Measurements from ENCODE around the gene CCDC83. TPM values are rescaled to one million over a fixed set of nuclear protein-coding genes. Genes with fewer than 3 reads are reported as not detected.

The CCDC83 gene
- total and polyA plus RNA-seq, 2 donors (not counting 3 experiments of a cell fraction or from before 2014, with no cell fraction given) = not detected

DNA sequence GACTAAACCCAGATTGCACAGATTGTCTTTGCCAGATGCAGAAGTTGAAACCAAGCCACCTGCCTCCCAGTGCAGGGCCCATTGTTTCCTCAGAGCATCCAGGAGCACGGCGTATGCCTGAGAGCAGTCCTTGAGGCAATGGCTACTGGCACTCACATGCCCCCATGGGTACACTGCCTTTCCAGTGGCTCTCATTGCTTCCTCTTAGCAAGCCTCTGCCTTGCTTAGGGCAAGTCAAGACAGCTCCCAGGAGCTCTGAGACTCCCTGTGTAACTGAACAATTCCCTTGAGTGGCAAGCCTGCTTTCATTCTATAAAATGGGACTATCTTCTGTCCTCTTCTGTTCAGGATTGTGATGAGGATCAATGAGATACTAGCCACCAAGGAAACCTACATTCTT lies 48.3 kb upstream of the CCDC83 start:
- POLR2A ChIA-PET = no interaction called here
- H3K4me3 ChIP-seq (replicated peaks in 1 of 3; ENCODE audit: insufficient read depth in 1 of 3, low read depth in 1 of 3, low read length in 3 of 3) = no peak overlapping the region
- CTCF ChIA-PET = interaction anchor here (1.6 kb wide), 1 partner anchor 122 kb away, joined by 3 read pairs; no protein-coding TSS in a partner anchor
- H3K9ac ChIP-seq (replicated peaks; ENCODE audit: extremely low read depth, insufficient read depth, low read length) = no peak overlapping the region
- TF ChIP-seq EZH2 (IDR thresholded peaks at IDR 0.05; ENCODE audit: borderline replicate concordance, low read depth, low read length, severe bottlenecking) (no peak), JUN (IDR thresholded peaks at IDR 0.05; ENCODE audit: borderline replicate concordance, insufficient read depth, insufficient read length, low read depth) (no peak), MAX (IDR thresholded peaks at IDR 0.05; ENCODE audit: insufficient read depth, insufficient read length) (no peak)
- TF ChIP-seq, protein P1, sequence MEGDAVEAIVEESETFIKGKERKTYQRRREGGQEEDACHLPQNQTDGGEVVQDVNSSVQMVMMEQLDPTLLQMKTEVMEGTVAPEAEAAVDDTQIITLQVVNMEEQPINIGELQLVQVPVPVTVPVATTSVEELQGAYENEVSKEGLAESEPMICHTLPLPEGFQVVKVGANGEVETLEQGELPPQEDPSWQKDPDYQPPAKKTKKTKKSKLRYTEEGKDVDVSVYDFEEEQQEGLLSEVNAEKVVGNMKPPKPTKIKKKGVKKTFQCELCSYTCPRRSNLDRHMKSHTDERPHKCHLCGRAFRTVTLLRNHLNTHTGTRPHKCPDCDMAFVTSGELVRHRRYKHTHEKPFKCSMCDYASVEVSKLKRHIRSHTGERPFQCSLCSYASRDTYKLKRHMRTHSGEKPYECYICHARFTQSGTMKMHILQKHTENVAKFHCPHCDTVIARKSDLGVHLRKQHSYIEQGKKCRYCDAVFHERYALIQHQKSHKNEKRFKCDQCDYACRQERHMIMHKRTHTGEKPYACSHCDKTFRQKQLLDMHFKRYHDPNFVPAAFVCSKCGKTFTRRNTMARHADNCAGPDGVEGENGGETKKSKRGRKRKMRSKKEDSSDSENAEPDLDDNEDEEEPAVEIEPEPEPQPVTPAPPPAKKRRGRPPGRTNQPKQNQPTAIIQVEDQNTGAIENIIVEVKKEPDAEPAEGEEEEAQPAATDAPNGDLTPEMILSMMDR (IDR thresholded peaks at IDR 0.05; ENCODE audit: extremely low read depth in 1 of 2, insufficient read depth in 1 of 2, low read depth in 1 of 2, low read length in 2 of 2) = no peak
- H2AFZ ChIP-seq (ENCODE audit: low read depth, low read length) = no peak overlapping the region
- dilution Hi-C loops (cut with MboI; ENCODE audit: extremely low pct_ligation_motif_present, low sequenced_read_pairs) = no loop called here
- H3K9me1 ChIP-seq (replicated peaks; ENCODE audit: control insufficient read depth, extremely low read depth, insufficient read depth, low read length) = no peaks in the 10 kb centered on the region
- no peak overlapping the region for H3K4me2 ChIP-seq (ENCODE audit: insufficient read depth, low read length)
- DNase-seq (ENCODE audit: low read depth, low spot score) (no peak), FAIRE-seq (peak; percentile 42)
- H3K79me2 ChIP-seq (ENCODE audit: control insufficient read depth, insufficient read depth, low read length) = no peaks in the 10 kb centered on the region
- intact Hi-C loops (cut with micrococcal nuclease) = no loop called here
- no peaks in the 10 kb centered on the region for H3K9me3 ChIP-seq (replicated peaks; ENCODE audit: control insufficient read depth, insufficient read depth, low read length)
- H3K27me3 ChIP-seq (ENCODE audit: control insufficient read depth in 2 of 2, insufficient read depth in 2 of 2, low read length in 2 of 2) = peaks cover 20 to 24% of the 10 kb centered on the region in 2 experiments
- peaks cover 8% of the 10 kb centered on the region for H3K4me1 ChIP-seq (ENCODE audit: control insufficient read depth, extremely low read depth, insufficient read depth, low read length)
- H3K27ac ChIP-seq (ENCODE audit: insufficient read depth, low read depth, low read length) = no peak overlapping the region
- H3K36me3 ChIP-seq (ENCODE audit: control insufficient read depth in 2 of 2, extremely low read depth in 1 of 2, insufficient read depth in 2 of 2, low read length in 2 of 2) = no peaks in the 10 kb centered on the region
- no peaks in the 10 kb centered on the region for H4K20me1 ChIP-seq (replicated peaks; ENCODE audit: control insufficient read depth, extremely low read depth, insufficient read depth, low read length)
- BruUV-seq (replicated peaks) = no TSS peak

DNA sequence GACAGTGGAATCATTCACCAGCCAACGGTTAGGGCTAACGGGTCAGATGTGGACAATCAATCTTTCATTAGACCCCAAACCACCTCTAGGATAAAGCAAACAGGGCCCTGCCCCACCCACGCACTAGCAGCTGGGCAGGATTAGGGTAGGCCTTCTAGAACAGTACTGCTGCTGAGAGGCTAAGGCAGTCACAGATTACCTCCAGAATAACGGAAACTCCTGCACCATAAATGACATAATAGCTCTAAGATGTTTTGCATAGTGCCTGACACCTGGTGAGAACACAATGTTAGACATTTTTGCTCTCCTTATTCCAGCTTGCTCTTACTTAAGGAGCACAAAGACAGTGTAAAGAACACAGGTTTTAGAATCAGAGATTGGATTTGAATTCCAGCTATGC lies 46.0 kb upstream of the CCDC83 start:
- POLR2A ChIA-PET = interaction anchor here (1.0 kb wide), 1 partner anchor 144 kb away, joined by 3 read pairs; the partner anchor contains the start of gene CREBZF
- CTCF ChIA-PET = interaction anchor here (0.6 to 2.1 kb wide), 10 partner anchors 10 to 144 kb away, joined by 3 to 10 read pairs (median 4); partner anchors contain the start of genes CCDC83 and CREBZF
- Histone ChIP-seq H3K4me2 (ENCODE audit: insufficient read depth, low read length) (no peak overlapping the region), H3K9ac (replicated peaks; ENCODE audit: extremely low read depth, insufficient read depth, low read length) (no peak overlapping the region), H3K4me1 (ENCODE audit: control insufficient read depth, extremely low read depth, insufficient read depth, low read length) (peaks cover 8% of the 10 kb centered on the region), H3K27me3 (ENCODE audit: control insufficient read depth in 2 of 2, insufficient read depth in 2 of 2, low read length in 2 of 2) (peaks cover 18 to 24% of the 10 kb centered on the region in 2 experiments), H3K36me3 (ENCODE audit: control insufficient read depth in 2 of 2, extremely low read depth in 1 of 2, insufficient read depth in 2 of 2, low read length in 2 of 2) (no peaks in the 10 kb centered on the region), H3K9me1 (replicated peaks; ENCODE audit: control insufficient read depth, extremely low read depth, insufficient read depth, low read length) (no peaks in the 10 kb centered on the region), H3K4me3 (replicated peaks in 1 of 3; ENCODE audit: insufficient read depth in 1 of 3, low read depth in 1 of 3, low read length in 3 of 3) (no peak overlapping the region), H3K27ac (ENCODE audit: insufficient read depth, low read depth, low read length) (no peak overlapping the region), H4K20me1 (replicated peaks; ENCODE audit: control insufficient read depth, extremely low read depth, insufficient read depth, low read length) (no peaks in the 10 kb centered on the region), H3K9me3 (replicated peaks; ENCODE audit: control insufficient read depth, insufficient read depth, low read length) (no peaks in the 10 kb centered on the region), H3K79me2 (ENCODE audit: control insufficient read depth, insufficient read depth, low read length) (no peaks in the 10 kb centered on the region), H2AFZ (ENCODE audit: low read depth, low read length) (no peak overlapping the region)
- intact Hi-C loops (cut with micrococcal nuclease) (no loop called here), dilution Hi-C loops (cut with MboI; ENCODE audit: extremely low pct_ligation_motif_present, low sequenced_read_pairs) (no loop called here)
- no TSS peak for BruUV-seq (replicated peaks)
- TF ChIP-seq GATA2 (IDR thresholded peaks at IDR 0.05; ENCODE audit: insufficient read depth, insufficient read length, low read depth, low read length) (no peak), FOS (IDR thresholded peaks at IDR 0.05; ENCODE audit: borderline replicate concordance, insufficient read depth, low read length) (no peak), MAX (IDR thresholded peaks at IDR 0.05; ENCODE audit: insufficient read depth, insufficient read length) (no peak), JUN (IDR thresholded peaks at IDR 0.05; ENCODE audit: borderline replicate concordance, insufficient read depth, insufficient read length, low read depth) (no peak), POLR2AphosphoS5 (IDR thresholded peaks at IDR 0.05; ENCODE audit: insufficient read depth, low read depth, low read length) (no peak), MYC (IDR thresholded peaks at IDR 0.05; ENCODE audit: low read depth, low read length) (no peak), POLR2A (IDR thresholded peaks at IDR 0.05; ENCODE audit: low read depth, low read length) (no peak), EZH2 (IDR thresholded peaks at IDR 0.05; ENCODE audit: borderline replicate concordance, low read depth, low read length, severe bottlenecking) (no peak)
- TF ChIP-seq, protein P1 (IDR thresholded peaks at IDR 0.05; ENCODE audit: extremely low read depth in 1 of 2, insufficient read depth in 1 of 2, low read depth in 1 of 2, low read length in 2 of 2) = no peak
- FAIRE-seq = no peak
- DNase-seq (ENCODE audit: low read depth, low spot score) = no peak

Measured in endothelial cell of umbilical vein (primary cell).